OCI-LY1 (cell line): ENCODE measurements around the gene GOLGA2.

ENCODE experiments used
- CTCF ChIP-seq: fragments of 200-600 bp; sonication (generic), shearing (Covaris generic); IDR thresholded peaks from 2 replicates; pipeline ENCODE4 v1.5.1; 2017; ENCODE audit warnings: mild to moderate bottlenecking, antibody characterized with exemption, low read length, moderate library complexity, mixed read lengths
- EZH2 ChIP-seq: fragments of 200-600 bp; sonication (generic), shearing (Covaris generic); IDR thresholded peaks from 2 replicates; pipeline ENCODE4 v1.8.0; 2017; ENCODE audit warnings: borderline replicate concordance, mixed run types, mild to moderate bottlenecking, antibody characterized with exemption, low read length, moderate library complexity, mixed read lengths

- TF ChIP-seq CTCF (no peak), EZH2 (no peak)
Observed at GRCh38 chr9:128304136-128304970, 28.5 kb upstream of the GOLGA2 start.
